ENCODE results near the gene NT5DC2. TPM values are rescaled to one million over a fixed set of nuclear protein-coding genes. Genes with fewer than 3 reads are reported as not detected.

Gene NT5DC2
- polyA plus RNA-seq, 3 donors, result 10.8 to 42.7 (median 30.3) TPM

- WGBS, 3 donors, result 86 to 91% (median 90%) methylated on average over 23 of the region's 23 CpGs
- no peak overlapping the region for H3K27ac ChIP-seq (ENCODE audit: low read depth, low read length)
Observed at GRCh38 chr3:52481819-52482521, 51.7 kb downstream of the NT5DC2 start.

- H3K27ac ChIP-seq (ENCODE audit: low read depth, low read length), result no peak overlapping the region
- WGBS, 3 donors, result 81 to 88% (median 84%) methylated on average over 27 of the region's 27 CpGs
Observed at GRCh38 chr3:52480768-52481715, 52.6 kb downstream of the NT5DC2 start.

- WGBS, 3 donors, result 79 to 89% (median 80%) methylated on average over 16 of the region's 16 CpGs
- H3K27ac ChIP-seq (ENCODE audit: low read depth, low read length), result no peak overlapping the region
Observed at GRCh38 chr3:52479877-52480575, 53.6 kb downstream of the NT5DC2 start.

GRCh38 chr3:52479037-52479876 lies 54.4 kb downstream of the NT5DC2 start:
- no peak overlapping the region for H3K27ac ChIP-seq (ENCODE audit: low read depth, low read length)
- WGBS, 3 donors, result 92 to 96% (median 95%) methylated on average over 7 of the region's 7 CpGs

- WGBS, 3 donors, result 86 to 95% (median 88%) methylated on average over 6 of the region's 6 CpGs
- no peak overlapping the region for H3K27ac ChIP-seq (ENCODE audit: low read depth, low read length)
Observed at GRCh38 chr3:52477796-52478095, 55.9 kb downstream of the NT5DC2 start.

- WGBS, 3 donors, result 93 to 95% (median 94%) methylated on average over 16 of the region's 16 CpGs
Observed at GRCh38 chr3:52477076-52477795, 56.4 kb downstream of the NT5DC2 start.

More at GRCh38 chr3:52477076-52477795, 56.4 kb downstream of the NT5DC2 start:
- no peak overlapping the region for H3K27ac ChIP-seq (ENCODE audit: low read depth, low read length)

Other genes starting within 250 kb of the NT5DC2 start
- 100 to 1,000 TPM in 1 of 3 donors, 10 to 100 TPM in 1, 1 to 10 TPM in 1; 9.3 to 111 (median 37.8) TPM for gene GLYCTK, start 246.0 kb downstream of the NT5DC2 start, polyA plus RNA-seq
- gene DNAH1, start 217.5 kb downstream of the NT5DC2 start, polyA plus RNA-seq, result 10 to 100 TPM in 1 of 3 donors, 1 to 10 TPM in 2; 2.4 to 10.7 (median 8.0) TPM
- 10 to 100 TPM; 32.2 to 55.4 (median 54.9) TPM for gene BAP1, start 123.8 kb downstream of the NT5DC2 start, polyA plus RNA-seq
- 1 to 10 TPM; 4.6 to 9.8 (median 5.5) TPM for gene PHF7, start 123.2 kb downstream of the NT5DC2 start, polyA plus RNA-seq
- 10 to 100 TPM in 2 of 3 donors, 1 to 10 TPM in 1; 7.7 to 92.8 (median 49.7) TPM for gene SEMA3G, start 88.8 kb downstream of the NT5DC2 start, polyA plus RNA-seq
- gene TNNC1, start 79.8 kb downstream of the NT5DC2 start, polyA plus RNA-seq, result 10 to 100 TPM in 2 of 3 donors, 1 to 10 TPM in 1; 1.1 to 14.8 (median 11.6) TPM
- 10 to 100 TPM; 27.5 to 46.8 (median 41.2) TPM for gene NISCH, start 78.3 kb downstream of the NT5DC2 start, polyA plus RNA-seq
- 100 to 1,000 TPM in 2 of 3 donors, 10 to 100 TPM in 1; 22.6 to 199 (median 166) TPM for gene STAB1, start 38.5 kb downstream of the NT5DC2 start, polyA plus RNA-seq
- 10 to 100 TPM; 11.3 to 34.4 (median 21.4) TPM for gene UQCC5, start 2.7 kb upstream of the NT5DC2 start, polyA plus RNA-seq
- gene PBRM1, start 152.1 kb upstream of the NT5DC2 start, polyA plus RNA-seq, result 10 to 100 TPM in 2 of 3 donors, 1 to 10 TPM in 1; 8.1 to 20.9 (median 15.3) TPM
- gene GNL3, start 152.2 kb upstream of the NT5DC2 start, polyA plus RNA-seq, result 10 to 100 TPM; 46.8 to 87.4 (median 67.3) TPM
- gene GLT8D1, start 171.9 kb upstream of the NT5DC2 start, polyA plus RNA-seq, result 10 to 100 TPM; 23.5 to 35.5 (median 30.4) TPM
- gene SPCS1, start 172.2 kb upstream of the NT5DC2 start, polyA plus RNA-seq, result 100 to 1,000 TPM in 2 of 3 donors, 10 to 100 TPM in 1; 81.8 to 109 (median 101) TPM
- 1 to 10 TPM; 5.3 to 6.2 (median 5.4) TPM for gene NEK4, start 237.1 kb upstream of the NT5DC2 start, polyA plus RNA-seq
- gene ITIH1, start 243.7 kb upstream of the NT5DC2 start, polyA plus RNA-seq, result under 1 TPM in 2 of 3 donors, not detected in 1; 0.30 to 0.37 TPM